HepG2 (cell line): ENCODE measurements around the gene WDR76. TPM values are rescaled to one million over a fixed set of nuclear protein-coding genes. Genes with fewer than 3 reads are reported as not detected.

Experiments used
- AGO2 ChIP-seq: fragments of 200-400 bp; formaldehyde crosslinking; optimal IDR thresholded peaks from 2 replicates; pipeline ENCODE3; 2017; ENCODE audit warnings: mild to moderate bottlenecking, low read depth, low read length, moderate library complexity
- CEBPB ChIP-seq: IDR thresholded peaks from 2 replicates; pipeline ENCODE4 v1.6.1; 2011; ENCODE audit warnings: low read depth, low read length, improper control_type of control experiment, borderline replicate concordance
- CHD4 ChIP-seq: fragments of 200-600 bp; sonication (generic); IDR thresholded peaks from 2 replicates; pipeline ENCODE4 v1.7.0; 2017; ENCODE audit warnings: mild to moderate bottlenecking, low read length, borderline replicate concordance
- ELF3 ChIP-seq: IDR thresholded peaks from 2 replicates; pipeline ENCODE4 v1.6.1; 2016; ENCODE audit warnings: missing genetic modification reagents, missing compliant biosample characterization
- GLMP ChIP-seq: sonication (generic); formaldehyde crosslinking; IDR thresholded peaks from 2 replicates; pipeline ENCODE4 v1.9.0; 2021; ENCODE audit warnings: missing genetic modification reagents, mild to moderate bottlenecking, borderline replicate concordance
- HOXD1 ChIP-seq: sonication (generic); formaldehyde crosslinking; IDR thresholded peaks from 2 replicates; pipeline ENCODE4 v1.5.0; 2020; ENCODE audit warnings: missing genetic modification reagents
- IRF1 ChIP-seq: sonication (generic); formaldehyde crosslinking; IDR thresholded peaks from 2 replicates; pipeline ENCODE4 v1.4.0; 2020; ENCODE audit warnings: low read depth, mild to moderate bottlenecking, missing genetic modification reagents
- IRX3 ChIP-seq: sonication (generic); formaldehyde crosslinking; IDR thresholded peaks from 2 replicates; pipeline ENCODE4 v1.8.1; 2023; ENCODE audit warnings: mild to moderate bottlenecking, low read depth, missing genetic modification reagents, borderline replicate concordance
- KDM5A ChIP-seq: fragments of 200-600 bp; sonication (generic); IDR thresholded peaks from 2 replicates; pipeline ENCODE4 v1.7.0; 2018; ENCODE audit warnings: antibody characterized with exemption, mild to moderate bottlenecking, low read length, borderline replicate concordance
- MEIS1 ChIP-seq: sonication (generic); formaldehyde crosslinking; IDR thresholded peaks from 2 replicates; pipeline ENCODE4 v1.9.0; 2021; ENCODE audit warnings: mild to moderate bottlenecking, missing genetic modification reagents, moderate library complexity, borderline replicate concordance
- MTF2 ChIP-seq: sonication (generic); formaldehyde crosslinking; IDR thresholded peaks from 2 replicates; pipeline ENCODE4 v1.5.0; 2020; ENCODE audit warnings: missing genetic modification reagents, borderline replicate concordance
- PHF20 ChIP-seq: sonication (generic); formaldehyde crosslinking; IDR thresholded peaks from 2 replicates; pipeline ENCODE4 v1.5.0; 2020; ENCODE audit warnings: mild to moderate bottlenecking, missing genetic modification reagents
- RFX1 ChIP-seq: fragments of 450-650 bp; IDR thresholded peaks from 2 replicates; pipeline ENCODE4 v1.6.1; 2017
- SNRNP70 ChIP-seq: fragments of 200-400 bp; formaldehyde crosslinking; IDR thresholded peaks from 2 replicates; pipeline ENCODE4 v1.6.1; 2017; ENCODE audit warnings: mild to moderate bottlenecking, low read depth, low read length, moderate library complexity
- SRF ChIP-seq: IDR thresholded peaks from 2 replicates; pipeline ENCODE4 v1.6.1; 2011; ENCODE audit warnings: mild to moderate bottlenecking, low read depth, low read length, moderate library complexity
- SRY ChIP-seq: sonication (generic); formaldehyde crosslinking; IDR thresholded peaks from 2 replicates; pipeline ENCODE4 v1.8.0; 2022; ENCODE audit warnings: mild to moderate bottlenecking, missing genetic modification reagents
- THYN1 ChIP-seq: sonication (generic); formaldehyde crosslinking; IDR thresholded peaks from 2 replicates; pipeline ENCODE4 v1.8.1; 2023; ENCODE audit warnings: low read depth, mild to moderate bottlenecking, moderate library complexity, missing genetic modification reagents, borderline replicate concordance
- ZBED4 ChIP-seq: sonication (generic); formaldehyde crosslinking; IDR thresholded peaks from 2 replicates; pipeline ENCODE4 v1.4.0; 2020; ENCODE audit warnings: missing genetic modification reagents, borderline replicate concordance
- ZFP36L2 ChIP-seq: sonication (generic); formaldehyde crosslinking; IDR thresholded peaks from 2 replicates; pipeline ENCODE4 v1.4.0; 2020; ENCODE audit warnings: missing genetic modification reagents
- ZNF101 ChIP-seq: sonication (generic); formaldehyde crosslinking; IDR thresholded peaks from 2 replicates; pipeline ENCODE4 v1.4.0; 2020; ENCODE audit warnings: mild to moderate bottlenecking, low read depth, missing genetic modification reagents, borderline replicate concordance
- ZNF207 ChIP-seq: fragments of 450-650 bp; IDR thresholded peaks from 2 replicates; pipeline ENCODE4 v1.6.1; 2016; ENCODE audit warnings: antibody characterized with exemption, borderline replicate concordance
- ZNF264 ChIP-seq: sonication (generic); formaldehyde crosslinking; IDR thresholded peaks from 2 replicates; pipeline ENCODE4 v1.4.0; 2020; ENCODE audit warnings: missing genetic modification reagents
- ZNF558 ChIP-seq: sonication (generic); formaldehyde crosslinking; IDR thresholded peaks from 2 replicates; pipeline ENCODE4 v1.9.0; 2022; ENCODE audit warnings: mild to moderate bottlenecking, missing genetic modification reagents, borderline replicate concordance
- ZNF773 ChIP-seq: sonication (generic); formaldehyde crosslinking; IDR thresholded peaks from 2 replicates; pipeline ENCODE4 v1.4.0; 2020; ENCODE audit warnings: missing genetic modification reagents, borderline replicate concordance
- ZNF878 ChIP-seq: sonication (generic); formaldehyde crosslinking; IDR thresholded peaks from 2 replicates; pipeline ENCODE4 v1.8.1; 2023; ENCODE audit warnings: mild to moderate bottlenecking, missing genetic modification reagents, moderate library complexity
- polyA plus RNA-seq, 8 experiments: library from polyadenylated mRNA; depleted of rRNA in 3 of 8; stranded (reverse) in 7 of 8; unstranded in 1 of 8; fragments of >200 nt; fragmentation: Illumina TruSeq in 4 of 8; extraction: Trizol in 4 of 8; gene quantifications; 2 replicates each; pipeline versions ENCODE4 v1.2.1 to v1.2.3, GENCODE V29; 2011 to 2016; ENCODE audit warnings: low read depth in 4 of 8, missing spikeins in 1 of 8, mixed read lengths in 1 of 8; ENCODE audit not compliant: insufficient read depth in 1 of 8
- total RNA-seq, 5 experiments: library from RNA; depleted of rRNA; stranded (reverse); fragments of >200 nt; fragmentation: Illumina TruSeq; extraction: Trizol; gene quantifications; 2 replicates each; pipeline ENCODE4 v1.2.3, GENCODE V29; 2016; ENCODE audit warnings: low read depth in 1 of 5

Gene WDR76
- total and polyA plus RNA-seq, 2 of the 13 experiments (the other 11 are each of a cell fraction or from before 2014, with no cell fraction given) = 1.1 to 9.7 TPM

- TF ChIP-seq GLMP (no peak), ZBED4 (CRISPR knock-in tag) (no peak; the same call in 1 of the 2 replicates), ZNF878 (CRISPR knock-in tag) (no peak), IRF1 (CRISPR knock-in tag) (no peak), IRX3 (no peak), CHD4 (no peak), AGO2 (peak; percentile 96), CEBPB (no peak), ZFP36L2 (no peak), SRY (CRISPR knock-in tag) (peak; percentile 82; the same call in 1 of the 2 replicates), THYN1 (CRISPR knock-in tag) (no peak), SNRNP70 (no peak), MTF2 (CRISPR knock-in tag) (no peak), KDM5A (peak; percentile 73; the same call in 1 of the 2 replicates), ZNF773 (CRISPR knock-in tag) (no peak), PHF20 (CRISPR knock-in tag) (0 out of 2 replicates have a peak, but pooled peaks have one; percentile 9), ZNF264 (CRISPR knock-in tag) (0 out of 2 replicates have a peak, but pooled peaks have one; percentile 41), SRF (no peak), ZNF207 (no peak), RFX1 (no peak), HOXD1 (CRISPR knock-in tag) (no peak; the same call in 1 of the 2 replicates), ELF3 (CRISPR knock-in tag) (no peak), ZNF558 (CRISPR knock-in tag) (no peak), MEIS1 (CRISPR knock-in tag) (peak; percentile 21; the same call in 1 of the 2 replicates), ZNF101 (no peak)
Measured at GRCh38 chr15:43791993-43792760, 34.6 kb upstream of the WDR76 start, which contains the start of gene SERF2 (continued).
